Middle frontal gyrus (tissue), 1 donor: ENCODE results near the gene MYOC.
"Not testable (repeated sequence)": the region's sequence is repeated elsewhere in the genome, so short reads cannot be mapped to it uniquely, and the experiment has no call there.

Experiments
- DNase-seq: peaks from one replicate; pipeline ENCODE4 v3.0.0-alpha.2; 2015; ENCODE audit warnings: low spot score; ENCODE audit errors: extremely low spot score

MYOC gene

GRCh38 chr1:171606402-171606941 lies 46.0 kb downstream of the MYOC start:
- DNase-seq, result no peak

DNA sequence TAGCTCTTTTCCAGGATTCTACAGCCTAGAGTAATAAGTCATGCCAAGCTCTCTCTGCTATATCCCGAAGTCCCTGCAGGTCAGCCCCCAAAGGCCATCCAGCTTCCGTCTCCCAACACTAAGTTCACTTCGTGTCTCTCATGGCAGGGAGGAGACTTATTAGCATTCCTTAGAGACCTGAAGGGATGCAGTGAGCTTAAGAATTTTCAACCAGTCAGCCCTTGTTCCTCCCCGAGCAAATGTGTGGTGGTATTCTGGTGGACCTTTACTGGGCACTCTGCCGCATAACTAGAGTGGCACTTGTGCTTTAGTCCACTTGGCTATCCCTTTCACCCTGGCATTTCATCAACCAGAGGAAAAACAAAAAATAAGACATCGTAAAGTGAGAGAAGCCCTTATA lies 49.4 kb downstream of the MYOC start:
- DNase-seq, result not testable (repeated sequence)

- DNase-seq, result no peak
Observed at GRCh38 chr1:171600862-171601261, 51.6 kb downstream of the MYOC start.

GRCh38 chr1:171600310-171600709 lies 52.2 kb downstream of the MYOC start:
- not testable (repeated sequence) for DNase-seq

DNA sequence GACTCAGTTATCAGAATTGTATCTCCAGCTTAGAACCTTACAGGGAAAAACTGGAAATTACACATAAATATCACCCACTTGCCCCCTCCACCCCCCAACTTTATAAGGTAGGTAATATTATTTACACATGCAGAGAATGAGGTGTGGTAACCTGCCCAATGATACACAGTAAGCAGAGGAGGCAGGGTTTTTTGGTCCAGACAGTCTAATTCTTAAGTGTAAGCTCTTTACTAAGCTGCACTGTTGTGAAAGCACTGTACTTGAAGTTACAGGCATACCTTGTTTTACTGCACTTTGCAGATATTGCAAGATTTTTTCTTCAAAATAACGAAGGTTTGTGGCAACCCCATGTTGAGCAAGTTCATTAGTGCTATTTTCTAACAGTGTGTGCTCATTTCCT lies 55.3 kb downstream of the MYOC start:
- DNase-seq, result no peak

GRCh38 chr1:171596705-171597104 lies 55.8 kb downstream of the MYOC start:
- no peak for DNase-seq

DNA sequence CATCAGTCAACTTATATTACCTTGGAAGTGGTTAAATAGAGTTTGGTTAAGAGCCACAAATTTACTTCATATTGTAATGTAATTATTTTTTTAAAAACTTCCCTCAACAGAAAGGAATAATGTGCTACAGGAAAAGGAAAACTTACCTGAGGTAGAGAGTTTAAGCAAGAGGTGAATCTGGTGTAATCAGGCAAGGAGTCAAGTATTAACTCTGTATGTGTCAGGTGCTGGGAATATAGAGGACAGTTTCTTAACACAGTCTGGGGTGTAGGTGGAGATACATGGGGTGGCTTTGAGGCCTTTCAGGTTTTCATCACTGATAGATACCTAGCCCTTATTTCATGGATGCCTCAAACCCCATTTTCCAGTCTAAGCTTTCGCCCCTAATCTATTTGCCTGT lies 56.4 kb downstream of the MYOC start:
- no peak for DNase-seq

DNA sequence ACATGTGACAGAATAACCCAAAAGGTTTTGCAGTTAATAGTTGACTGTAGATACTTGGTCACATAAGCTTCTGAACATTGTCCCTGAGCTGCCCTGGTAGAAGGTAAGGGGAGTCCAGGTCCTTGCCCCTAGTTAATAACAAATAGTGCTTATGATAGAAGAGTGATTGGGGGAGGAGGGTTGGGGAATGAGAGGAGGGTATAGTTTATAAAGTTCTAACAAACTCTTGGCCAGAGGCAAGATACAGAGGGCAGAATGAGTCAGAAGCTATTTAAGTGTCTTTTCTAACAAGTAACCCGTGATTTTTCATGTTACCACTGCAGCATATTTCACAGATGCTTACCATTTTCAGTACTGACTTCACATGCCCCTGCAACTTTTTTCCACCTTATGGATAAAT lies 57.2 kb downstream of the MYOC start:
- no peak for DNase-seq

GRCh38 chr1:171590022-171590421 lies 62.5 kb downstream of the MYOC start:
- DNase-seq, result no peak

DNA sequence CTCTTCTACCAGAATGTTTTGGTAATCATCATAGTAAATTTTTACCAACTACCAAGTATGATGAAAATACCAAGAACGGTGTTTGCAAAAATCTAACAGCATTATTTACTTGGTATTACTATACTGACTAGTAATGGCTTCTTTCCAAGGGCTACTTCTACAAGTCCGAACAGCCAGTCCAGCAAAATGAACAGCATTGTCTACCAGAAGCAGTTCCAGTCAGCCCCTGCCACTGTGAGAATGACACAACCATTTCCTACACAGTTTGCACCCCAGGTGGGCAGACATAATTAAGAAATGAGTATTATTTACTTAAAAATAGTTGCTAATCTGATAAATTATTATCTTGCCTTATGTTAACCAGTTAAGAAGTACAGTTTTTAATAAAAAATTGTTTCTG lies 64.3 kb downstream of the MYOC start:
- DNase-seq, result no peak

- DNase-seq, result no peak
Observed at GRCh38 chr1:171585715-171586114, 66.8 kb downstream of the MYOC start.
